Suppressor macrophage treated with lipopolysaccharide for 1 hour (primary cell): ENCODE results near the gene ACVR1.

Experiments used
- DNase-seq, 3 donors: peaks; one replicate each; pipeline ENCODE4 v3.0.0-alpha.2; 2020 to 2022

ACVR1 gene

GRCh38 chr2:157692768-157693167, 183.4 kb downstream of the ACVR1 start:
- DNase-seq: no peak

GRCh38 chr2:157691695-157692094, 184.4 kb downstream of the ACVR1 start:
- DNase-seq: no peak

GRCh38 chr2:157691131-157691530, 185.0 kb downstream of the ACVR1 start:
- DNase-seq: no peak
